CD4-positive, alpha-beta T cell (primary cell): ENCODE measurements around the gene SULF2. TPM values are rescaled to one million over a fixed set of nuclear protein-coding genes. Genes with fewer than 3 reads are reported as not detected.

Experiments
- ATAC-seq: fragments of 200-7000 bp; cut with Tn5 transposase; one replicate; pipeline ENCODE4 v1.10.0; 2022; ENCODE audit warnings: mild to moderate bottlenecking; ENCODE audit not compliant: poor library complexity
- CTCF ChIA-PET: fragments of 350-600 bp; sonication (Branson Sonifier 250); formaldehyde crosslinking; loops from one replicate; lab custom pipeline; 2021; ENCODE audit warnings: antibody characterized with exemption, inconsistent platforms; lab: Charles Lee
- POLR2A ChIA-PET: fragments of 350-600 bp; sonication (Branson Sonifier 250); formaldehyde crosslinking; loops from one replicate; lab custom pipeline; 2021; ENCODE audit warnings: antibody characterized with exemption, inconsistent platforms; lab: Charles Lee
- DNase-seq, 14 experiments: peaks; one replicate each; pipeline ENCODE4 v3.0.0-alpha.2; 2013 to 2020; ENCODE audit warnings: mixed read lengths in 2 of 14
- H3K27ac ChIP-seq, 2 donors: one replicate each; pipeline versions ENCODE4 v1.5.1 to v1.7.0; 2013; ENCODE audit warnings: low read length in 2 of 2, low read depth in 1 of 2, mild to moderate bottlenecking in 1 of 2
- H3K27me3 ChIP-seq, 2 experiments: 1 replicate in 1 of 2; 2 replicates in 1 of 2; pipeline versions ENCODE4 v1.6.1 to v1.7.0; 2013; ENCODE audit warnings: low read length in 2 of 2, control low read depth in 1 of 2, mild to moderate bottlenecking in 1 of 2, moderate library complexity in 1 of 2; ENCODE audit not compliant: insufficient read depth in 2 of 2, control insufficient read depth in 1 of 2
- H3K36me3 ChIP-seq: one replicate; pipeline ENCODE4 v1.6.1; 2013; ENCODE audit warnings: low read length, control low read depth; ENCODE audit not compliant: insufficient read depth
- H3K4me1 ChIP-seq: one replicate; pipeline ENCODE4 v1.6.1; 2013; ENCODE audit warnings: low read length, control low read depth; ENCODE audit not compliant: insufficient read depth
- H3K4me3 ChIP-seq: one replicate; pipeline ENCODE4 v1.5.1; 2013; ENCODE audit warnings: mild to moderate bottlenecking, low read length, moderate library complexity
- H3K9me3 ChIP-seq, 2 experiments: 1 replicate in 1 of 2; 2 replicates in 1 of 2; pipeline versions ENCODE4 v1.6.1 to v1.7.0; 2013; ENCODE audit warnings: low read length in 2 of 2, mild to moderate bottlenecking in 2 of 2, control low read depth in 1 of 2, moderate library complexity in 1 of 2; ENCODE audit not compliant: control insufficient read depth in 1 of 2, insufficient read depth in 1 of 2
- H3K27ac Mint-ChIP-seq: one replicate; pipeline ENCODE4 v1.8.0; 2020; ENCODE audit warnings: mixed read lengths
- H3K27me3 Mint-ChIP-seq: one replicate; pipeline ENCODE4 v1.8.0; 2021; ENCODE audit warnings: mixed read lengths
- H3K36me3 Mint-ChIP-seq: one replicate; pipeline ENCODE4 v1.8.0; 2021; ENCODE audit warnings: low read depth, mixed read lengths
- H3K4me1 Mint-ChIP-seq: one replicate; pipeline ENCODE4 v1.8.0; 2021; ENCODE audit warnings: low read depth, mixed read lengths
- H3K4me3 Mint-ChIP-seq: one replicate; pipeline ENCODE4 v1.8.0; 2020; ENCODE audit warnings: mild to moderate bottlenecking, mixed read lengths
- H3K9me3 Mint-ChIP-seq: one replicate; pipeline ENCODE4 v1.8.0; 2020; ENCODE audit warnings: mixed read lengths
- CTCF ChIP-seq: fragments of 200-600 bp; IDR thresholded peaks from one replicate; pipeline ENCODE4 v1.8.0; 2022; ENCODE audit warnings: antibody characterized with exemption, mild to moderate bottlenecking
- intact Hi-C, 2 experiments: fragments of 100-400 bp; cut with DNase I in 1 of 2; cut with micrococcal nuclease in 1 of 2; formaldehyde crosslinking; loops; one replicate each; pipeline versions ENCODE4 v1.15.1 to v1.9.0; 2023 to 2025; cut with DNase I, micrococcal nuclease
- total RNA-seq, 174 experiments: library from RNA in 2 of 174; stranded (reverse) in 2 of 174; gene quantifications; one replicate each; pipeline ENCODE4 v1.2.3 and lab custom pipeline; 2021 to 2026

SULF2 gene
- total RNA-seq, 2 experiments from 2014 or later: 1.5 to 2.8 TPM

GRCh38 chr20:47744803-47745202, 40.5 kb downstream of the SULF2 start:
- no peaks in the 10 kb centered on the region for H3K9me3 Mint-ChIP-seq
- ChIA-PET CTCF (no interaction called here), POLR2A (no interaction called here)
- H3K4me3 Mint-ChIP-seq: no peak overlapping the region
- Histone ChIP-seq H3K27me3 (no peaks in the 10 kb centered on the region), H3K27ac (no peak overlapping the region), H3K36me3 (no peaks in the 10 kb centered on the region), H3K4me1 (peaks cover 17% of the 10 kb centered on the region), H3K4me3 (no peak overlapping the region), H3K9me3 (no peaks in the 10 kb centered on the region)
- no peaks in the 10 kb centered on the region for H3K36me3 Mint-ChIP-seq
- H3K27ac Mint-ChIP-seq: no peak overlapping the region
- no peak for ATAC-seq
- intact Hi-C loops: no loop called here
- H3K4me1 Mint-ChIP-seq: peaks cover 12% of the 10 kb centered on the region
- no peak for DNase-seq
- peaks cover 4% of the 10 kb centered on the region for H3K27me3 Mint-ChIP-seq
- TF ChIP-seq CTCF: no peak

- no peak for TF ChIP-seq CTCF
- H3K4me3 Mint-ChIP-seq: no peak overlapping the region
Measured at GRCh38 chr20:47743671-47744070, 41.6 kb downstream of the SULF2 start.

GRCh38 chr20:47741669-47742608, 43.3 kb downstream of the SULF2 start:
- no peak overlapping the region for H3K27ac ChIP-seq
- no peak for TF ChIP-seq CTCF
- Mint-ChIP-seq H3K27ac (no peak overlapping the region), H3K9me3 (no peaks in the 10 kb centered on the region), H3K4me3 (no peak overlapping the region), H3K36me3 (no peaks in the 10 kb centered on the region), H3K4me1 (no peaks in the 10 kb centered on the region), H3K27me3 (peaks cover 8% of the 10 kb centered on the region)
- ATAC-seq: no peak
- ChIA-PET CTCF (no interaction called here), POLR2A (no interaction called here)
- no peaks in the 10 kb centered on the region for H3K4me1 ChIP-seq
- H3K4me3 ChIP-seq: no peak overlapping the region
- no peaks in the 10 kb centered on the region for H3K9me3 ChIP-seq
- H3K27me3 ChIP-seq: no peaks in the 10 kb centered on the region
- intact Hi-C loops: no loop called here
- no peaks in the 10 kb centered on the region for H3K36me3 ChIP-seq
- DNase-seq: no peak

More at GRCh38 chr20:47743671-47744070, 41.6 kb downstream of the SULF2 start:
- no peak overlapping the region for H3K27ac ChIP-seq
- intact Hi-C loops: no loop called here
- no peak overlapping the region for H3K4me3 ChIP-seq
- Mint-ChIP-seq H3K9me3 (no peaks in the 10 kb centered on the region), H3K27ac (no peak overlapping the region), H3K4me1 (peaks cover 5% of the 10 kb centered on the region), H3K36me3 (no peaks in the 10 kb centered on the region), H3K27me3 (peaks cover 8% of the 10 kb centered on the region)
- POLR2A ChIA-PET: no interaction called here
- CTCF ChIA-PET: no interaction called here
- ATAC-seq (no peak), DNase-seq (no peak)
- H3K27me3 ChIP-seq: no peaks in the 10 kb centered on the region
- no peaks in the 10 kb centered on the region for H3K9me3 ChIP-seq
- peaks cover 9% of the 10 kb centered on the region for H3K4me1 ChIP-seq
- H3K36me3 ChIP-seq: no peaks in the 10 kb centered on the region
